Endothelial cell (in vitro differentiated cells): Measurements from ENCODE around the gene LRRC45. TPM values are rescaled to one million over a fixed set of nuclear protein-coding genes. Genes with fewer than 3 reads are reported as not detected.

Source experiments
- DNase-seq: peaks from one replicate; pipeline ENCODE4 v3.0.0; 2021; ENCODE audit warnings: low spot score
- H3K27ac Mint-ChIP-seq: one replicate; pipeline ENCODE4 v1.8.0; 2021; ENCODE audit warnings: mixed read lengths, inconsistent platforms; ENCODE audit not compliant: unreplicated experiment
- H3K27me3 Mint-ChIP-seq: one replicate; pipeline ENCODE4 v1.8.0; 2021; ENCODE audit warnings: mild to moderate bottlenecking, moderate library complexity, mixed read lengths, inconsistent platforms; ENCODE audit not compliant: unreplicated experiment
- H3K36me3 Mint-ChIP-seq: one replicate; pipeline ENCODE4 v1.8.0; 2021; ENCODE audit warnings: mild to moderate bottlenecking, low read depth, mixed read lengths, inconsistent platforms; ENCODE audit not compliant: unreplicated experiment
- H3K4me1 Mint-ChIP-seq: one replicate; pipeline ENCODE4 v1.8.0; 2021; ENCODE audit warnings: mild to moderate bottlenecking, mixed read lengths, inconsistent platforms; ENCODE audit not compliant: unreplicated experiment
- H3K4me3 Mint-ChIP-seq: one replicate; pipeline ENCODE4 v1.8.0; 2021; ENCODE audit warnings: mild to moderate bottlenecking, mixed read lengths, inconsistent platforms; ENCODE audit not compliant: unreplicated experiment
- H3K9me3 Mint-ChIP-seq: one replicate; pipeline ENCODE4 v1.8.0; 2021; ENCODE audit warnings: mixed read lengths, inconsistent platforms; ENCODE audit not compliant: unreplicated experiment
- CTCF ChIP-seq: fragments of 200-600 bp; sonication (generic); IDR thresholded peaks from one replicate; pipeline ENCODE4 v1.5.0; 2021; ENCODE audit warnings: antibody characterized with exemption; ENCODE audit not compliant: unreplicated experiment
- total RNA-seq: library from RNA; stranded (reverse); fragmentation: NEBNext Ultra II Directional; extraction: Animal tissue kit (Norgen Biotek cat#: 25700); gene quantifications from one replicate; pipeline ENCODE4 v1.2.1, GENCODE V29; 2021; ENCODE audit not compliant: unreplicated experiment

Gene LRRC45
- total RNA-seq, 1 donor from 2014 or later = 12.2 TPM

GRCh38 chr17:82079001-82079677 is 56.0 kb downstream of the LRRC45 start:
- Mint-ChIP-seq H3K9me3 (no peaks in the 10 kb centered on the region), H3K27ac (no peak overlapping the region), H3K4me1 (no peaks in the 10 kb centered on the region), H3K36me3 (peaks cover 4% of the 10 kb centered on the region), H3K4me3 (no peak overlapping the region), H3K27me3 (peaks cover 2% of the 10 kb centered on the region)
- DNase-seq = no peak
- no peak for TF ChIP-seq CTCF

GRCh38 chr17:82080048-82080788 is 57.1 kb downstream of the LRRC45 start:
- DNase-seq = no peak
- TF ChIP-seq CTCF = no peak

More at GRCh38 chr17:82080048-82080788, 57.1 kb downstream of the LRRC45 start:
- Mint-ChIP-seq H3K4me3 (no peak overlapping the region), H3K27ac (no peak overlapping the region), H3K9me3 (no peaks in the 10 kb centered on the region), H3K27me3 (peaks cover 2% of the 10 kb centered on the region), H3K4me1 (no peaks in the 10 kb centered on the region), H3K36me3 (peaks cover 4% of the 10 kb centered on the region)

Other genes with a start within 250 kb of the LRRC45 start
- gene GCGR, start 219.2 kb upstream of the LRRC45 start, total RNA-seq = not detected
- 190 TPM for gene MCRIP1, start 190.0 kb upstream of the LRRC45 start, total RNA-seq
- gene PPP1R27, start 188.3 kb upstream of the LRRC45 start, total RNA-seq = not detected
- gene P4HB, start 162.8 kb upstream of the LRRC45 start, total RNA-seq = 678 TPM
- 443 TPM for gene ARHGDIA, start 152.0 kb upstream of the LRRC45 start, total RNA-seq
- gene ALYREF, start 131.7 kb upstream of the LRRC45 start, total RNA-seq = 127 TPM
- gene ANAPC11, start 131.6 kb upstream of the LRRC45 start, total RNA-seq = 121 TPM
- 0.56 TPM for gene NPB, start 121.1 kb upstream of the LRRC45 start, total RNA-seq
- gene PCYT2, start 111.9 kb upstream of the LRRC45 start, total RNA-seq = 26.8 TPM
- 14.4 TPM for gene SIRT7, start 105.1 kb upstream of the LRRC45 start, total RNA-seq
- 23.6 TPM for gene MAFG, start 95.6 kb upstream of the LRRC45 start, total RNA-seq
- 24.4 TPM for gene PYCR1, start 86.0 kb upstream of the LRRC45 start, total RNA-seq
- gene MYADML2, start 76.1 kb upstream of the LRRC45 start, total RNA-seq = not detected
- not detected for gene NOTUM, start 62.1 kb upstream of the LRRC45 start, total RNA-seq
- gene ASPSCR1, start 45.7 kb upstream of the LRRC45 start, total RNA-seq = 25.6 TPM
- 42.9 TPM for gene CENPX, start 427 bp upstream of the LRRC45 start, total RNA-seq
- 24.0 TPM for gene RAC3, start 8.4 kb downstream of the LRRC45 start, total RNA-seq
- gene DCXR, start 14.4 kb downstream of the LRRC45 start, total RNA-seq = 30.8 TPM
- gene RFNG, start 28.5 kb downstream of the LRRC45 start, total RNA-seq = 19.7 TPM
- gene GPS1, start 28.6 kb downstream of the LRRC45 start, total RNA-seq = 80.0 TPM
- gene DUS1L, start 42.5 kb downstream of the LRRC45 start, total RNA-seq = 74.1 TPM
- 400 TPM for gene FASN, start 74.9 kb downstream of the LRRC45 start, total RNA-seq
- gene CCDC57, start 189.5 kb downstream of the LRRC45 start, total RNA-seq = 37.2 TPM
- 76.2 TPM for gene SLC16A3, start 205.7 kb downstream of the LRRC45 start, total RNA-seq